Hepatocyte (in vitro differentiated cells): ENCODE data around the gene RRP15.

Source experiments
- CTCF ChIP-seq: fragments of 200-600 bp; sonication (generic); IDR thresholded peaks from 2 replicates; pipeline ENCODE4 v1.5.1; 2016; ENCODE audit warnings: antibody characterized with exemption, mild to moderate bottlenecking; ENCODE audit not compliant: poor library complexity
- EZH2phosphoT487 ChIP-seq: fragments of 200-600 bp; sonication (generic); IDR thresholded peaks from one replicate; pipeline ENCODE4 v1.6.1; 2018; ENCODE audit warnings: antibody characterized with exemption, mild to moderate bottlenecking, low read depth, moderate library complexity; ENCODE audit not compliant: unreplicated experiment, severe bottlenecking

DNA sequence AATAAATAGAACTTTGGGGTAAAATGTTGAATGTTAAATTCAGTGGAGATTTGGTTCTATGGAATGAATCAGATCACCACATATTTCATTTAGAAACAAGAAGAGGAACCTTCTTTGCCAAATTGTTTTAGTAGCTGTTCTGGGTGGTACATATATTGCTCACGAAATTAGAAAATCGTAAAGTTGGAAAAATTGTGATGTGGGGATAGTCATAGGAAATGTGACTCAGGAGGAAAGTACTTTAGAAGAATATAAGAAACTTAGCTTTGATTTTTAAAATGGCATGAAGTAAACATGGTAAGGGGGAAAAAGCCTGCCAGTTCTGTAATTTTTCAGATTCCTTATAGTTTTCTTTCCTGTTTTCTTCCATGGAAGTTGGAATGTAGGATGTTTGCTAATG lies 27.4 kb downstream of the RRP15 start:
- TF ChIP-seq CTCF: no peak
- TF ChIP-seq EZH2phosphoT487: no peak
